HCT116 (cell line): ENCODE results near the gene ZYG11B. TPM values are rescaled to one million over a fixed set of nuclear protein-coding genes. Genes with fewer than 3 reads are reported as not detected.
"Not testable (repeated sequence)": the region's sequence is repeated elsewhere in the genome, so short reads cannot be mapped to it uniquely, and the experiment has no call there.

Experiments used
- ATAC-seq: fragments of 200-7000 bp; cut with Tn5 transposase; 2 replicates; pipeline ENCODE4 v1.9.1; 2020; ENCODE audit warnings: mild to moderate bottlenecking, moderate library complexity
- BruUV-seq: library from RNA; stranded (reverse); fragments of 400-500 nt; replicated peaks from 2 replicates; lab custom pipeline; 2021; lab: Mats Ljungman, UMichigan
- CTCF ChIA-PET: fragments of 300-600 bp; sonication (Branson Sonifier 250); formaldehyde crosslinking; loops from one replicate; lab custom pipeline; 2021; ENCODE audit warnings: antibody characterized with exemption; lab: Charles Lee
- POLR2A ChIA-PET: fragments of 300-600, 350-600 bp; sonication (Branson Sonifier 250); formaldehyde crosslinking; loops from one replicate; lab custom pipeline; 2021; ENCODE audit warnings: antibody characterized with exemption; lab: Charles Lee
- RAD21 ChIA-PET, 2 experiments: fragments of 300-600 bp; sonication (Branson Sonifier 250); formaldehyde crosslinking; loops; one replicate each; lab custom pipeline; 2023; ENCODE audit warnings: low total read pairs in 2 of 2; ENCODE audit not compliant: uncharacterized antibody in 2 of 2, unreplicated experiment in 2 of 2, low non-redundant PET in 1 of 2; lab: Charles Lee
- DNase-seq: peaks from one replicate; pipeline ENCODE4 v3.0.0-alpha.2; 2010; ENCODE audit warnings: low read depth, low spot score
- H2AFZ ChIP-seq: fragments of 200-600 bp; shearing (Covaris generic), sonication (generic); 2 replicates; pipeline ENCODE4 v1.6.1; 2017; ENCODE audit warnings: low read depth, mixed run types, mixed read lengths, antibody characterized with exemption, low read length; ENCODE audit not compliant: poor library complexity, severe bottlenecking
- H3K27ac ChIP-seq: 2 replicates; pipeline ENCODE4 v1.5.1; 2012; ENCODE audit warnings: low read depth, low read length
- H3K27me3 ChIP-seq: fragments of 200-600 bp; sonication (generic); 2 replicates; pipeline ENCODE4 v1.6.1; 2016; ENCODE audit warnings: mixed run types, low read length, mixed read lengths; ENCODE audit not compliant: insufficient read depth
- H3K36me3 ChIP-seq, 2 experiments: fragments of 200-500 bp in 1 of 2; fragments of 200-600 bp in 1 of 2; sonication (Bioruptor generic) in 1 of 2; sonication (generic) in 1 of 2; 2 replicates each; pipeline versions ENCODE4 v1.5.1 to v1.6.1; 2014 to 2016; ENCODE audit warnings: low read length in 2 of 2, inconsistent platforms in 1 of 2, mixed read lengths in 1 of 2, mixed run types in 1 of 2; ENCODE audit not compliant: insufficient read depth in 2 of 2, control insufficient read depth in 1 of 2
- H3K4me1 ChIP-seq, 2 experiments: fragments of 200-600 bp in 1 of 2; sonication (generic) in 1 of 2; 2 replicates each; pipeline versions ENCODE4 v1.5.1 to v1.6.1; 2012 to 2017; ENCODE audit warnings: low read length in 2 of 2, inconsistent platforms in 1 of 2, mild to moderate bottlenecking in 1 of 2, mixed read lengths in 1 of 2, mixed run types in 1 of 2, moderate library complexity in 1 of 2; ENCODE audit not compliant: insufficient read depth in 2 of 2, control insufficient read depth in 1 of 2
- H3K4me2 ChIP-seq: fragments of 200-600 bp; sonication (generic); 2 replicates; pipeline ENCODE4 v1.6.1; 2017; ENCODE audit warnings: mixed run types, low read length, mixed read lengths
- H3K4me3 ChIP-seq, 2 experiments: fragments of 200-600 bp in 1 of 2; sonication (generic) in 1 of 2; replicated peaks in 1 of 2; 2 replicates each; pipeline ENCODE4 v1.5.1; 2011 to 2016; ENCODE audit warnings: low read length in 2 of 2, control low read depth in 1 of 2, low read depth in 1 of 2, mild to moderate bottlenecking in 1 of 2, mixed read lengths in 1 of 2, mixed run types in 1 of 2
- H3K79me2 ChIP-seq: fragments of 200-600 bp; sonication (generic); 2 replicates; pipeline ENCODE4 v1.6.1; 2017; ENCODE audit warnings: mild to moderate bottlenecking, mixed run types, low read length, moderate library complexity, mixed read lengths; ENCODE audit not compliant: insufficient read depth
- H3K9ac ChIP-seq: fragments of 200-600 bp; sonication (generic); 2 replicates; pipeline ENCODE4 v1.6.1; 2016; ENCODE audit warnings: low read length, mixed read lengths
- H3K9me2 ChIP-seq: fragments of 200-600 bp; sonication (generic), shearing (Covaris generic); 2 replicates; pipeline ENCODE4 v1.6.1; 2017; ENCODE audit warnings: mixed run types, mild to moderate bottlenecking, moderate library complexity; ENCODE audit not compliant: insufficient read depth
- H3K9me3 ChIP-seq, 2 experiments: fragments of 200-500 bp in 1 of 2; fragments of 200-600 bp in 1 of 2; sonication (Bioruptor generic) in 1 of 2; sonication (generic) in 1 of 2; 2 replicates each; pipeline ENCODE4 v1.6.1; 2014 to 2017; ENCODE audit warnings: low read length in 2 of 2, mixed read lengths in 2 of 2, inconsistent platforms in 1 of 2, low read depth in 1 of 2, mild to moderate bottlenecking in 1 of 2, mixed run types in 1 of 2, moderate library complexity in 1 of 2; ENCODE audit not compliant: control insufficient read depth in 1 of 2, insufficient read depth in 1 of 2
- H4K20me1 ChIP-seq: fragments of 200-600 bp; sonication (generic), shearing (Covaris generic); 2 replicates; pipeline ENCODE4 v1.6.1; 2017; ENCODE audit warnings: mixed run types, mild to moderate bottlenecking, moderate library complexity; ENCODE audit not compliant: insufficient read depth
- ATF3 ChIP-seq: IDR thresholded peaks from 2 replicates; pipeline ENCODE4 v1.6.1; 2012
- CTCF ChIP-seq, 3 experiments: fragments of 200-600 bp in 1 of 3; sonication (generic) in 1 of 3; IDR thresholded peaks in 2 of 3; conservative IDR thresholded peaks in 1 of 3; 2 replicates each; pipeline ENCODE4 v1.5.1; 2012 to 2017; ENCODE audit warnings: low read depth in 2 of 3, low read length in 2 of 3, antibody characterized with exemption in 1 of 3, borderline replicate concordance in 1 of 3, control low read depth in 1 of 3, mild to moderate bottlenecking in 1 of 3, mixed read lengths in 1 of 3, mixed run types in 1 of 3, moderate library complexity in 1 of 3; ENCODE audit not compliant: insufficient read depth in 1 of 3
- EGR1 ChIP-seq: IDR thresholded peaks from 2 replicates; pipeline ENCODE4 v1.6.1; 2012; ENCODE audit warnings: low read depth
- SP1 ChIP-seq: IDR thresholded peaks from 2 replicates; pipeline ENCODE4 v1.6.1; 2012; ENCODE audit warnings: low read depth
- SRF ChIP-seq: IDR thresholded peaks from 2 replicates; pipeline ENCODE4 v1.6.1; 2012; ENCODE audit warnings: low read depth
- YY1 ChIP-seq: IDR thresholded peaks from 2 replicates; pipeline ENCODE4 v1.6.1; 2011; ENCODE audit warnings: low read length, low read depth, moderate library complexity, mild to moderate bottlenecking; ENCODE audit not compliant: insufficient replicate concordance; ENCODE audit errors: extremely low read depth
- ZNF274 ChIP-seq: fragments of 200-500 bp; sonication (Bioruptor generic); IDR thresholded peaks from 2 replicates; pipeline ENCODE4 v1.6.1; 2014; ENCODE audit warnings: mild to moderate bottlenecking, low read depth, low read length, inconsistent platforms
- intact Hi-C: fragments of 100-400 bp; cut with micrococcal nuclease; formaldehyde crosslinking; loops from 2 replicates; pipeline ENCODE4 v1.10.0; 2022
- total RNA-seq: library from RNA; stranded (reverse); gene quantifications from one replicate; pipeline ENCODE4 v1.2.1, GENCODE V29; 2021; ENCODE audit not compliant: unreplicated experiment

ZYG11B gene
- total RNA-seq, 1 experiment from 2014 or later = 20.7 TPM

GRCh38 chr1:52792036-52792435 is 65.8 kb downstream of the ZYG11B start:
- Histone ChIP-seq H3K9me2 (no peaks in the 10 kb centered on the region), H3K27me3 (no peaks in the 10 kb centered on the region), H3K27ac (no peak overlapping the region), H2AFZ (no peak overlapping the region), H3K4me2 (no peak overlapping the region), H4K20me1 (no peaks in the 10 kb centered on the region; the same call in 1 of the 2 replicates), H3K9ac (no peak overlapping the region), H3K36me3 (peaks cover 0 to 2% of the 10 kb centered on the region in 2 experiments; a peak in 1 of 4 replicates), H3K79me2 (no peaks in the 10 kb centered on the region), H3K4me1 (no peaks in the 10 kb centered on the region), H3K4me3 (no peak overlapping the region), H3K9me3 (no peaks in the 10 kb centered on the region)
- ATAC-seq (no peak), DNase-seq (no peak)
- intact Hi-C loops = no loop called here
- ChIA-PET CTCF (no interaction called here), RAD21 (no interaction called here), POLR2A (no interaction called here)
- no TSS peak for BruUV-seq
- TF ChIP-seq EGR1 (no peak), SP1 (no peak), ATF3 (no peak), SRF (no peak), YY1 (no peak), CTCF (IDR thresholded peaks at IDR 0.05 in 2 of 3, conservative IDR thresholded peaks at IDR 0.05 in 1 of 3; ENCODE audit: borderline replicate concordance in 1 of 3, insufficient read depth in 1 of 3, low read depth in 2 of 3, low read length in 2 of 3) (no peak), ZNF274 (no peak)

GRCh38 chr1:52793717-52794116 is 67.5 kb downstream of the ZYG11B start:
- H3K36me3 ChIP-seq, intact Hi-C loops, H3K9me2 ChIP-seq, ATAC-seq, POLR2A ChIA-PET, H3K4me3 ChIP-seq, H3K9me3 ChIP-seq, H3K27me3 ChIP-seq, H3K4me1 ChIP-seq, BruUV-seq, RAD21 ChIA-PET, H3K79me2 ChIP-seq, DNase-seq, H4K20me1 ChIP-seq, H3K4me2 ChIP-seq, CTCF ChIA-PET, H3K27ac ChIP-seq, H3K9ac ChIP-seq, H2AFZ ChIP-seq: not testable (repeated sequence)
